PC-3 (cell line): ENCODE data around the gene MRPL24. TPM values are rescaled to one million over a fixed set of nuclear protein-coding genes. Genes with fewer than 3 reads are reported as not detected.

Experiments
- ATAC-seq: fragments of 200-7000 bp; cut with Tn5 transposase; 2 replicates; pipeline ENCODE4 v1.9.1; 2020; ENCODE audit warnings: mild to moderate bottlenecking, moderate library complexity
- BruUV-seq: library from RNA; stranded (reverse); fragments of 400-500 nt; replicated peaks from 2 replicates; lab custom pipeline; 2021; lab: Mats Ljungman, UMichigan
- CTCF ChIA-PET: fragments of 300-600 bp; sonication (Branson Sonifier 250); formaldehyde crosslinking; loops from one replicate; lab custom pipeline; 2022; ENCODE audit warnings: antibody characterized with exemption; lab: Charles Lee
- POLR2A ChIA-PET: fragments of 300-600 bp; sonication (Branson Sonifier 250); formaldehyde crosslinking; loops from one replicate; lab custom pipeline; 2022; ENCODE audit warnings: antibody characterized with exemption; ENCODE audit not compliant: unreplicated experiment; lab: Charles Lee
- DNase-seq: peaks from one replicate; pipeline ENCODE4 v3.0.0-alpha.2; 2015
- H2AFZ ChIP-seq: fragments of 300-600 bp; sonication (generic); 2 replicates; pipeline ENCODE4 v1.6.0; 2016; ENCODE audit warnings: antibody characterized with exemption, low read length
- H3F3A ChIP-seq: fragments of 300-600 bp; sonication (generic); one replicate; pipeline ENCODE4 v1.6.0; 2017; ENCODE audit warnings: antibody characterized with exemption, low read length, control low read depth, mild to moderate bottlenecking; ENCODE audit not compliant: unreplicated experiment
- H3K27ac ChIP-seq: fragments of 300-600 bp; sonication (generic); 2 replicates; pipeline ENCODE4 v1.5.1; 2016; ENCODE audit warnings: mild to moderate bottlenecking, low read length
- H3K27me3 ChIP-seq: fragments of 300-600 bp; sonication (generic); 2 replicates; pipeline ENCODE4 v1.6.1; 2016; ENCODE audit warnings: low read length, mixed read lengths
- H3K36me3 ChIP-seq: fragments of 300-600 bp; sonication (generic); 2 replicates; pipeline ENCODE4 v1.6.1; 2016; ENCODE audit warnings: low read depth, mixed run types, low read length, mixed read lengths
- H3K4me1 ChIP-seq: fragments of 300-600 bp; sonication (generic); 2 replicates; pipeline ENCODE4 v1.5.1; 2016; ENCODE audit warnings: low read length; ENCODE audit not compliant: insufficient read depth
- H3K4me2 ChIP-seq: fragments of 300-600 bp; sonication (generic); 2 replicates; pipeline ENCODE4 v1.6.0; 2016; ENCODE audit warnings: low read length
- H3K4me3 ChIP-seq: fragments of 300-600 bp; sonication (generic); 2 replicates; pipeline ENCODE4 v1.5.1; 2016; ENCODE audit warnings: mild to moderate bottlenecking, low read length, mixed read lengths
- H3K79me2 ChIP-seq: fragments of 300-600 bp; sonication (generic); 2 replicates; pipeline ENCODE4 v1.6.1; 2017; ENCODE audit warnings: low read length, mixed read lengths
- H3K9ac ChIP-seq: fragments of 300-600 bp; sonication (generic); 2 replicates; pipeline ENCODE4 v1.6.0; 2016; ENCODE audit warnings: mild to moderate bottlenecking, low read length
- H3K9me2 ChIP-seq: fragments of 300-600 bp; sonication (generic); replicated peaks from 2 replicates; pipeline ENCODE4 v1.6.1; 2016; ENCODE audit warnings: mixed run types, low read length, mixed read lengths
- H3K9me3 ChIP-seq: fragments of 300-600 bp; sonication (generic); 2 replicates; pipeline ENCODE4 v1.6.1; 2016; ENCODE audit warnings: low read length, mixed read lengths
- H4K20me1 ChIP-seq: fragments of 300-600 bp; sonication (generic); 2 replicates; pipeline ENCODE4 v1.6.1; 2016; ENCODE audit warnings: low read length, mixed read lengths
- CTCF ChIP-seq: fragments of 300-600 bp; sonication (generic); conservative IDR thresholded peaks from 2 replicates; pipeline ENCODE4 v1.5.1; 2017; ENCODE audit warnings: antibody characterized with exemption, low read depth, mild to moderate bottlenecking, low read length
- EZH2 ChIP-seq: fragments of 300-600 bp; sonication (generic); IDR thresholded peaks from one replicate; pipeline ENCODE4 v1.6.1; 2017; ENCODE audit warnings: antibody characterized with exemption, mild to moderate bottlenecking, low read length; ENCODE audit not compliant: unreplicated experiment
- EZH2phosphoT487 ChIP-seq: fragments of 300-600 bp; sonication (generic); IDR thresholded peaks from 2 replicates; pipeline ENCODE4 v1.6.1; 2018; ENCODE audit warnings: mild to moderate bottlenecking, antibody characterized with exemption, low read length, borderline replicate concordance
- intact Hi-C: fragments of 100-400 bp; cut with micrococcal nuclease; formaldehyde crosslinking; loops from 2 replicates; pipeline ENCODE4 v1.9.0; 2023
- total RNA-seq: library from RNA; depleted of rRNA; stranded (reverse); fragments of >200 nt; gene quantifications from 2 replicates; pipeline ENCODE4 v1.2.3, GENCODE V29; 2014

The MRPL24 gene
- total RNA-seq, 1 experiment from 2014 or later: 275 TPM

- peak overlapping the region; percentile 75 for H3K27ac ChIP-seq
- DNase-seq: peak; percentile 58
- H3K4me2 ChIP-seq: peak overlapping the region; percentile 67
- H3K79me2 ChIP-seq: no peaks in the 10 kb centered on the region
- no peaks in the 10 kb centered on the region for H3K9me2 ChIP-seq
- TF ChIP-seq CTCF: no peak
- TF ChIP-seq EZH2: no peak
- TF ChIP-seq EZH2phosphoT487: no peak
- H3K36me3 ChIP-seq: no peaks in the 10 kb centered on the region
- H3K9ac ChIP-seq: peak overlapping the region; percentile 40
- ChIA-PET POLR2A (interaction anchor here (0.5 kb wide), 1 partner anchor 16 kb away, joined by 14 read pairs; no protein-coding TSS in a partner anchor), CTCF (interaction anchor here (0.5 to 1.0 kb wide), 2 partner anchors 33 to 236 kb away, joined by 6 to 15 read pairs; no protein-coding TSS in a partner anchor)
- H3K4me1 ChIP-seq: peaks cover 55% of the 10 kb centered on the region
- intact Hi-C loops: no loop called here
- H3F3A ChIP-seq: peaks cover 8% of the 10 kb centered on the region
- H2AFZ ChIP-seq: peak overlapping the region; percentile 13; the same call in 1 of the 2 replicates
- H4K20me1 ChIP-seq: no peaks in the 10 kb centered on the region
- BruUV-seq: no TSS peak
- H3K9me3 ChIP-seq: no peaks in the 10 kb centered on the region
- no peaks in the 10 kb centered on the region for H3K27me3 ChIP-seq
- ATAC-seq: no peak; the same call in 1 of the 2 replicates
- H3K4me3 ChIP-seq: no peak overlapping the region
Observed at GRCh38 chr1:156692925-156693847, 47.7 kb downstream of the MRPL24 start.

GRCh38 chr1:156692441-156692924 is 48.4 kb downstream of the MRPL24 start:
- H3F3A ChIP-seq: peaks cover 8% of the 10 kb centered on the region
- POLR2A ChIA-PET: interaction anchor here (1.6 kb wide), 1 partner anchor 13 kb away, joined by 4 read pairs; the partner anchor contains the start of gene CRABP2
- peak overlapping the region; percentile 11; the same call in 1 of the 2 replicates for H3K4me3 ChIP-seq
- CTCF ChIA-PET: interaction anchor here (1.1 kb wide), 1 partner anchor 9 kb away, joined by 3 read pairs; no protein-coding TSS in a partner anchor
- H3K9me3 ChIP-seq: no peaks in the 10 kb centered on the region
- no peaks in the 10 kb centered on the region for H3K79me2 ChIP-seq
- intact Hi-C loops: no loop called here
- peak overlapping the region; percentile 13; the same call in 1 of the 2 replicates for H2AFZ ChIP-seq
- H3K4me2 ChIP-seq: peak overlapping the region; percentile 67
- peak; percentile 50 for DNase-seq
- no peaks in the 10 kb centered on the region for H3K36me3 ChIP-seq
- no peaks in the 10 kb centered on the region for H3K27me3 ChIP-seq
- H3K27ac ChIP-seq: peak overlapping the region; percentile 75
- H3K9ac ChIP-seq: peak overlapping the region; percentile 35
- no peaks in the 10 kb centered on the region for H3K9me2 ChIP-seq
- no TSS peak for BruUV-seq
- no peak for TF ChIP-seq EZH2
- TF ChIP-seq EZH2phosphoT487: no peak
- TF ChIP-seq CTCF: no peak
- no peak; the same call in 1 of the 2 replicates for ATAC-seq
- peaks cover 55% of the 10 kb centered on the region for H3K4me1 ChIP-seq
- no peaks in the 10 kb centered on the region for H4K20me1 ChIP-seq
